HG03196 (cell line): ENCODE results near the gene RNPEPL1.
"Not testable (repeated sequence)": the region's sequence is repeated elsewhere in the genome, so short reads cannot be mapped to it uniquely, and the experiment has no call there.

Experiments
- ATAC-seq: cut with Tn5 transposase; IDR thresholded peaks from one replicate; pipeline ENCODE4 v1.9.1; 2021; ENCODE audit not compliant: unreplicated experiment

RNPEPL1 gene

DNA sequence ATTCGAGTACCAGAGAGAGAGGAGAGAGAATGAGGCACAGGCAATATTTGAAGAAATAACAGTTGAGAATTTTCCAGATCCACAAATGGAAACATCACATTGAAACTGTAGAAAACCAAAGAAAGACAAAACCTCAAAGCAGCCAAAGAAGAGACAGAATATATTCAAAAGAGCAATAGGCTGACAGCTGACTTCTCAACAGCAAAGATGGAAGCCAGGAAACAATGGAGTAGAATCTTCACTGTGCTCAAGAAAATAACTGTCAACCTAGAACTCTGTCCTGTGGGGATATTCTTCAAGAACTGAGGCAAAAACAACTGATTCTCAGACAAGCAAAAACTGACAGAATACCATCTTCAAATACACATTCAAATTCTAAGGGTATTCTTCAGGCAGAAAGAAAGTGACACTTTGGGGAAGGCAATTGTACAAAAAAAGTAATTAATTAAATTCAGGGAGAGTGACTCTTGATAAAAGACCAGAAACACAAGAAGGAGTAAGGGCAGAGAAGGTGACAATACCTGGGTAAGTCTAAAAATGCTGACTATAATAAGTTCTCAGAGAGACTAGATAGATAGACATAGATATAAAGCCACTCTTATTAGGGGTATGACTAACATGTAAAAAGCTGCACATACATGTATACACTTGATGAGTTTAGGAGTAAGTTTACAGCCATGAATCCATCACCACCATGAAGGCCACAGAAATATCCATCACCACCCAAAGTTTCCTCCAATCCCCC lies 36.1 kb upstream of the RNPEPL1 start:
- ATAC-seq, result no peak

DNA sequence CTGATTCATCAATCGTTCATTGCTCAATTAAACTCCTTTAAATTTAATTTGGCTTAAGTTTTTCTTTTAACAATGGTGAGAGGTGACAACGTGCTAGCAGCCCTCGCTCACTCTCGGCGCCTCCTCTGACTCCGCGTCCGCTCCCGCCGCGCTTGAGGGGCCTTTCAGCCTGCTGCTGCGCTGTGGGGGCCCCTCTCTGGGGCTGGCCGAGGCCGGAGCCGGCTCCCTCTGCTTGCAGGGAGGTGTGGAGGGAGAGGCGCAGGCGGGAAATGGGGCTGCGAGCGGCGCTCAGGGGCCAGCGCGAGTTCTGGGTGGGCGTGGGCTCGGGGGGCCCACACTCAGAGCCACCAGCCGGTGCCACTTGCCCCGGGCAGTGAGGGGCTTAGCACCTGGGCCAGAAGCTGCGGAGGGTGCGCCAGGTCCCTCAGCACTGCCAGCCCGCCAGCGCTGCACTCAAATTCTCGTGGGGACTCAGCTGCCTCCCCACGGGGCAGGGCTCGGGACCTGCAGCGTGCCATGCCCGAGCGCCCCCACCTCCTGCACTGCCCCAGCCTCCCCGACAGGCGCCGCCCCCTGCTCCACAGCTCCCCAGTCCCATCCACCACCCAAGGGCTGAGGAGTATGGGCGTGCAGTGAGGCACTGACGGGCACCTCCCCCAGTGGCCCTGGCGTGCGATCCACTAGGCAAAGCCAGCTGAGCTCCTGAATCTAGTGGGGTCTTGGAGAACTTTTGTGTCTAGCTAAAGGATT lies 30.1 kb upstream of the RNPEPL1 start:
- ATAC-seq, result no peak

DNA sequence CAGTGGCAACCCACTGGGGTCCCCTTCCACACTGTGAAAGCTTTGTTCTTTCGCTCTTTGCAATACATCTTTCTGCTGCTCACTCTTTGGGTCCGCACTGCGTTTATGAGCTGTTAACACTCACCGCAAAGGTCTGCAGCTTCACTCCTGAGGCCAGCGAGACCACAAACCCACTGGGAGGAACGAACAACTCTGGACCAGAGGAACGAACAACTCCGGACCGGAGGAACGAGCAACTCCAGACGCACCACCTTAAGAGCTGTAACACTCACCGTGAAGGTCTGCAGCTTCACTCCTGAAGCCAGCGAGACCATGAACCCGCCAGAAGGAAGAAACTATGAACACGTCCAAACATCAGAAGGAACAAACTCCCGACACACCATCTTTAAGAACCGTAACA lies 29.2 kb upstream of the RNPEPL1 start:
- ATAC-seq, result not testable (repeated sequence)

DNA sequence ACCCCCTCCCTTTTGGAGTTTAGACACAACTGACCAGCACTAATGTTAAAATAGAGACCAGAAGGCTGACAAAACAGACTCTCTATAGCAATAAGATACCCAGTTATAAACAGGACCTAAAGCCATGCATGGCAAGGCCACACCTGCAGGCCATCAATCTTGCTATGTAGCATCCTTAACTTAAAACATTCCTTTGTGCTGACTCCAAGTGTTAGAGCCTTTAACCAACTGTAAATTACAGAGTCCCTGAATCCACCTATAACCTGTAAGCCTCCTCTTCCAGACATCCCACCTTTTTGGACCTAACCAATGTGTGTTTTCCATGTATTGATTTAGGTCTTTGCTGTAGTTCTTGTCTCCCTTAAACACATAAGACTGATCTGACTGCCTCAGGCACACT lies 28.4 kb upstream of the RNPEPL1 start:
- ATAC-seq, result no peak

DNA sequence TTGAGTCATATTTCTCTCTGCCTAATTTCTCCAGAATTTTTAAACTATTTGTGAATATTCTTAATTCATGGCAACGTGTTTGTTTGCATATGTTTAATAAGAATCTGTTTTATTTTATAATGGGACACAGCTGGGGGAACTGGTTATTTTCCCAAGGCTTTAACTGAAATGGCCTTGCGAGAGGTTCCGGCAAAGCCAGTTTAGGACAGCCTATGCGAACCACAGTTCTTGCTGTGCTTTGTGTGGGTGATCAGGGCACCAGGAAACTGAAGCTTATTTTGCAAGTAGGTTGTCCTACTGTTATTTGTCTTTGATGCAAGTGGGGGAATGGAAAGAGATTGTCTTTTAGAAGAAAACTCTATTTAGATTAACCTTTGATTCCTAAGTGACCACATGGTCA lies 17.0 kb upstream of the RNPEPL1 start:
- no peak for ATAC-seq

DNA sequence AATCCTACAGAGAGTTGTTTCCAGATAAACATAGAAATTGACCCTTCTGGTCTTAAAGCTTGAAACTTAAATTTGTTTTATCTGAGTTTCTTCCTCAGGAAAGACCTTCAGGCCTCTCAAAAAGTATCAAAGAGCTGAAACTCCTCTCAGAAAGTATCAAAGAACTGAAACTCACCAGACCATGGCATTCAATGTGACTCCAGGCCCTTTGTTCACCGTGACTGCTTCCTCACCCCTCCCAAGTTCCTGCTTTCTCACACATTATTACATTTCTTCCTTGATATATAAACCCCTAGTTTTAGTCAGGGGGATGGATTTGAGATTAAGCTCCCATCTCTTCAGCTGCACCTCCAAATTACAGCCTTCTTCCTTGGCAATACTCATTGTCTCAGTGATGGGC lies 16.5 kb upstream of the RNPEPL1 start:
- ATAC-seq, result no peak

DNA sequence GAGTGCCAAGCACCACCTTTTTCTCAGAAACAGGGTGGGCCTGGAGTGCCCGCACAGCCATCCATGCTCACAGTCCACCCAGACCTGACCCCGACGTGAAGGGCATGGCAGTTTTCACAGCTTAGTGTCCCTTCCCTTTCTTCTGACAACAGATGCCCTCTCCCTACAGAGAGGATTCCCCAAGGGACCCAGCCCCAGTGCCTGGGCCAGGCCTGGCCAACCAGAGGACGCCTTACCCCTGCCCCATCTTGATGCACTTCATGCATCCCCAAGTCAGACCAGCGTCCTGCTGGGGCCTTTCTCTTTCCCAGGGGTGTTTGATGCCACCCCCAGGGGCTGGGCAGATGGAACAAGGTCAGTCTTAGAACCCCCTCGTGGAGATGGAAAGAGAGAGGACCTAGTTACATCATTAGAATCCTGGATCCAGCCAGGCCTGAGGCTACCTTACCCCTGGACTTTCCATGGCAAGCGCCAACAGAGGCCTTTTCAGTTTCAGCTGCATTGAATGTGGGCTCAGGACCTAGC lies 14.3 kb upstream of the RNPEPL1 start:
- ATAC-seq, result no peak

DNA sequence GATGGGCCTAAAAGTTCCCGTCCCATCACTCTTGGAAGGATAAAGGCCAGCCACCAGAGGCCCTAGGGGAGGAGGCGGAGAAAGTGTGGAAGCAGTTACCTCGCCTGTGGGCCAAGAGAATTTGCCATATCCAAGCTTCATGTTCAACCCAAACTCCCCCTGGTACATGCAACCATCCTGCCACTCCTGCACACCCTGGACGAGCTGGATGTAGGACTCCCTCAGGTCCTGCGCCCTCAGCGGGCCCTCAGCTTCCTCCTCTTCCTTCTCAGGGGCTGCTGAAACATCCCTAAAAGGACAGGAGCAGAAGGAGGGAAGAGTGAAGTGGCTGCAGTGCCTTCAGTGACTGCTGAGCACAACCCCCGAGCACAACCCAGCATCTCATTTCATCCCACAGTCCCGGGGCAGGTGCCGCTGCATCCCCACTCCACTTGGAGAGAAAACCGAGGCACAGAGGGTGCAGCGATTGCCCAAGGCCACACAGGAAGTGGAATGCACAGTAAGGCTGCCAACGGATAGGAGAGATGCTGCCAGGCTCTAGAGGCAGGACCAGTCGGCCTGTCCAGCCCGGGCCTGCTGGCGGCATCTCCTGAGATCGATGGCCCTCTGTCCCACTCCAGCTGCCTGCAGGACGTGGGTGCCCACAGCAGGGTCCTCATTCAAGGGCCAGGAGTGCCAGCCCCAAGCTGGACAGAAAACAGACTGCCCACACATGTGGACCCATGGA lies 13.4 kb upstream of the RNPEPL1 start:
- no peak for ATAC-seq

DNA sequence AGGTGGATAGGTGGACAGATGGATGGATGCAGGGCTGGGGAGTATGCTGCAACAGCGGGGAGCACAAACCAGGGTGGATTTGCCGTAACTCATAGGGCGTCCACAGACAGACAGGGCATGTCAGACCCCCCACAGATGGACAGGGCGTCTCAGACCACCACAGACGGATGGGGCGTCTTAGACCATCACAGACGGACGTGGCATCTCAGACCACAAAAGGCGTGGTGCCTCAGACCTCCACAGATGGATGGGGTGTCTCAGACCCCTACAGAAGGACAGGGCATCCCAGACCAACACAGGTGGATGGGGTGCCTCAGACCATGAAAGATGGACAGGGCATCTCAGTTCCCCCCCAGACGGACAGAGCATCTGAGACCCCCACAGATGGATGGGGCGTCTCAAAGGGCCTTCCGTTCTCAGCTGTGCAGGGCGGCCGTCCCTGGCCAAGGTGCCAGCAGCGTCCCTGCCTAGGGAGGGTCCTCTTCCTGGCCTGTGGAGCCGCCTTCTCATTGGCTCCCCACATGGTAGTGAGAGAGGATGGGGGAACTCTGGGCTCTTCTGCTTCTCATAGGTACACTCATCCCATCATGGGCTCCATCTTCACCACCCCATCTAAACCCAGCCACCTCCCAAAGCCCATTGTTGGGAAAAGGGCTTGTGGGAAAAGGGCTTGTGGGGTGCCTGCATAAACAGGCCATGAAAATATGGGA lies 12.6 kb upstream of the RNPEPL1 start:
- no peak for ATAC-seq

DNA sequence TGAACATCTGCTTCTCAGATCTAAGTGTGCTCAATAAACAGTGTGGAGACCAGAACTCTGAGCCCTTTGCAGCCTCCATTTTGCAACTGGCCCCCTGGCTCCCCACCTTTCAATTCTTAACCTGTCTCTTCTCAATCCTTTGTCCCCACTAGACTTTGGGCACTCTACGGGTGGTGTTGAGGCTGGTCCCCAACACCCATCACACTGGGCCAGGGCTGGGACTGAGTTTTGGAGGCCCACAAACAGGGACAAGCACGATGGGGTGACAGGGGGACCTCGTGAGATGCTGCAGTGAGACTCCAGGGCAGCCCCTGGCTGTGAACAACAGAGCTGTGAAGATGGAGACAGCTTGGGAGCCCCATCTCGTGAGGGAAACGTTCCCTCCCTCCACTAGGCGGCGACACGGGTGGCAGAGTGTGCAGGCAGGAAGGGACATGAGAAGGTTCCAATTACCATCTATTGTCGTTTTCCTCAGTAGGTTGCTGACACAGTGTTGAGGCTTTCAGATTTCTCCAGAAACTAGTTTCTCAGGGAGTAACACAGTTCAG lies 11.7 kb upstream of the RNPEPL1 start:
- ATAC-seq, result no peak

DNA sequence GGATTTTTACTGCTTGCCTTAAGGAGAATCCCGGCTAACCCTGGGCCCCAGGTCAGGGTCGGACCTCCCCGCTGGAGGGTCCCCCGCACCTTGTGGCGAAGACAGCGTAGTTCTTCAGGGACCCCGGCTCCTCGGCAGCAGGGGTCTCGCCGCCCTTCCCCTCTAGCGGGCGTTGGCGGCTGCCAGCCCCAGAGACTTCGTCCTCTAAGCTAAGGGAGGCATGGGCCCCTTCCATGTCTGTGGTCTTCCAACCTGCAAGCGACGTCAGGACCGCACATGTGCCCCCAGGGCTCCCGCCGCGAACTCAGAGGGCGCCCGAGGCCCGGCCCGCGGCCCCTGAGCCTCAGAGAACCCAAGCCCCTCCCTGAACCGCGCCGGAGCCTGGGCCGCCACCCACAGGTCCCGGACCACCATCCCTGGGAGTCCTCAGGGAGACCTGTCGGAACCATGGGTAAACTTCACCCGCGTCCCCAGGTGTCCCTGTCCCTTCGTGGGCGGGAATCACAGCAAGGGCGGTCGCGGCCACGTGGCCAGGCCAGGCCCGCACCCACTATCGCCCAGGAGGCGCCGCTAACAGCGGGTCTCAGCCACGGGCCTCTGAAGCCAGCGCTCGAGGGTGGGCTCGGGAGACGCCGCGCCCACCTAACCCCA lies 11.1 kb upstream of the RNPEPL1 start:
- no peak for ATAC-seq

DNA sequence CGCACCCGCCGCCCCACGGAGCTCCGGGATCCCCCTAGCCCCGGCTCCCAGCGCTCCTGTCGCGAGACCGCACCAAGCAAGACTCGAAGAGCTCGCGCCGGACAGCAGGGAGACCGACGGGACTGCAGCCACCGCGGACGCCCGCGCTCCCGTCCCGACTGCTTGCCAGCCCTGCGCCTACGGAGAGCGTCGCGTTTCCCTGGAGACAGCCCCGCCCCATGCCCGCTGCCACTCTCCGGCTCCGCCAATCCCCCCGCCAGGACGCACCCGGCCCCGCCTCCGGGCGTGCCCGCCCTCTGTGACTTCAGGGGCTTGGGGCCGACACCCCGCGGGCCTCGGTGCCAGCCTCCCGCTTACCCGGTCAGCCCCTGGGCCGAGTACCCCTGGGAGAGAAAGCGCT lies 10.5 kb upstream of the RNPEPL1 start, which contains the start of gene ANKMY1:
Gene ANKMY1, minus strand, starts transcription at position 181 of the 400 bp plus-strand sequence. CDS start 653 bp downstream, outside the sequence.
- ATAC-seq, result no peak

DNA sequence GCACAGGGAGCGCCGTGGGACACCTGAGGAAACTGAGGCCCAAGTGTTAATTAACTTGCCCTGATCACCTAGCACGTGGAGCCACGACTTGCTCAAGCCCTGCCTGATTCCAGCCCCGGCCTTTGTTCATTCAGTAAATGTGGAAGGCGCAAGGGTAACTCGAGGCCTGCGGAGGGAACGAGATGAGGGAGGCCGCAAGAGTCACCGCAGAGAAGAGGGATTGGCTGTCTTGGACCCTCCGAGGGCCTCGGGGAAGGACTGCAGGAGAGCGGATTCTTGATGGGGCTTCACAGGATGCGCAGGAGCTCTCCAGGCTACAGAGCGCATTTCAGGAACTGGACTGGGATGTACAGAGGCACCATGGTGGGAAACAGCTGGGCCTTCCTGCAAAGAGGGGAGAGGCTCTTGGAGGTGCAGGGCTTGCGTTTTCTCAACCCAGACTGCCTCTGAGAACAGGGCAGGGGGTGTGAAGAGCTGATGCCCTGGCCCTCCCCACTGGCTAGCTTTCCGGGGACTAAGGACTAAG lies 10.0 kb upstream of the RNPEPL1 start:
- no peak for ATAC-seq

DNA sequence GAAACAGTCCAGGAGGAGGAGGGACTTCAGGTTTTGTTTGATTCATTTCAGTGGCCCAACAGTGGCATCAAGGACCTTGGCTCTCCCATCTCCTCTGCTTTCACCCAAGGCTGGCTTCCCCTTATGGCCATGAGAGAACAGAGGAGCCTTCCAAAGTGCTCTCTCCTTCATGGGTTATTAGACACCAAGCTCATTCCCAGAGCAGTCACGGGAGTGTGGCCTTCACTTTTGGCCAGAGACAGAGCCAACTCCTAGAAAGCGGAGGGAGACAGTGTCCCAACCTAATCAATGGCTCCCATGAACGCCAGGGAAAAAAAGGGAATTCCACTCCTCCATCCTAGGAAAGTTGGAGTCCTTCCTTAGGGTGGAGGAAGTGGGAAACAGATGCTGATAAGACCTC lies 9.0 kb upstream of the RNPEPL1 start:
- ATAC-seq, result no peak

DNA sequence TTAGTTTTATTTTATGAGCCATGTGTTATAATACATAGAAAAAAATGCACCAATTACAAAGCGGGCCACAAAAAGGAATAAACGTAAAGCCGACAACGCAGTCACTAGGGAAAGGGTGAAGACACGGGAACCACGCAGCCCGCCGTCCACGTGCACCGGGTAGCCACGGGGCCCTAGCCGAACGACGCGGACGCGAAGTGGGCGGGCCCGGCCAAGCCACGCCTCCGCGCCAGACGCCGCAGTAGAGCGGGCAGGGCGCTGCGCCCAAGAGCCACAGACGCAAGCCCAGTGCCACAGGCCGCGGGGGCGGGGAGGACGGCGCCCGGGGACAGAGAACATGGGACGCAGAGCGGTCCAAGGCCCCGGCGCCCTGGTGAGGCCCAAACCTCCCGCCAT lies 8.2 kb upstream of the RNPEPL1 start, which contains the start of gene DUSP28:
Gene DUSP28, plus strand, starts transcription at position 274 of the 396 bp plus-strand sequence. CDS start 328 bp downstream, outside the sequence.
- ATAC-seq, result peak; percentile 53

DNA sequence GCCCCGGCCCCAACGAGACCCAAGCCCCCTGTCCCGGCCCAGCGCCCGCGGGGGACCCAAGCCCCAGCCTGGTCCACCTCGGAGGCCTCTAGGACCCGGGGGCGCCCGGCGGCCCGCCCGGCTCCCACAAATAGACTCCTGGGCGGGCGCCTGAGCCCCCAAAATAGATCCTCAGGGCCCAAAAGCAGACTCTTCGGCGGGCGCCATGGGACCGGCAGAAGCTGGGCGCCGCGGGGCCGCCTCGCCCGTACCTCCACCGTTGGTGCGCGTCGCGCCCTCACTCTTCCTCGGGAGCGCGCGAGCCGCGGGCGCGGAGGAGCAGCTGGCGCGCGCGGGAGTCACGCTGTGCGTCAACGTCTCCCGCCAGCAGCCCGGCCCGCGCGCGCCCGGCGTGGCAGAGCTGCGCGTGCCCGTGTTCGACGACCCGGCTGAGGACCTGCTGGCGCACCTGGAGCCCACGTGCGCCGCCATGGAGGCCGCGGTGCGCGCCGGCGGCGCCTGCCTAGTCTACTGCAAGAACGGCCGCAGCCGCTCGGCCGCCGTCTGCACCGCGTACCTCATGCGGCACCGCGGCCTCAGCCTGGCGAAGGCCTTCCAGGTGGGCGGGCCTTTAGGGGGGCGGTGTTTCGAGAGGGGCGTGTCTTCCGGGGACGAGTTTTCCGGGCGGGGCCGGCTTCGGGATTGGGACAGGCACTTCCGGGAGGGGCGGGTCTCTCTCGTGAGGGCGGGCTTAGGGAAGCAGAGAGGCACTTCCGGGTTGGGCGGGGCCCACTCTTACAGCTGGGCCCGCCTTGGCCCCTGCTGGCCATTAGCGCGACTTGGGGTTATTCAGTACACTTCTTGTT lies 7.6 kb upstream of the RNPEPL1 start:
- ATAC-seq, result peak; percentile 60

DNA sequence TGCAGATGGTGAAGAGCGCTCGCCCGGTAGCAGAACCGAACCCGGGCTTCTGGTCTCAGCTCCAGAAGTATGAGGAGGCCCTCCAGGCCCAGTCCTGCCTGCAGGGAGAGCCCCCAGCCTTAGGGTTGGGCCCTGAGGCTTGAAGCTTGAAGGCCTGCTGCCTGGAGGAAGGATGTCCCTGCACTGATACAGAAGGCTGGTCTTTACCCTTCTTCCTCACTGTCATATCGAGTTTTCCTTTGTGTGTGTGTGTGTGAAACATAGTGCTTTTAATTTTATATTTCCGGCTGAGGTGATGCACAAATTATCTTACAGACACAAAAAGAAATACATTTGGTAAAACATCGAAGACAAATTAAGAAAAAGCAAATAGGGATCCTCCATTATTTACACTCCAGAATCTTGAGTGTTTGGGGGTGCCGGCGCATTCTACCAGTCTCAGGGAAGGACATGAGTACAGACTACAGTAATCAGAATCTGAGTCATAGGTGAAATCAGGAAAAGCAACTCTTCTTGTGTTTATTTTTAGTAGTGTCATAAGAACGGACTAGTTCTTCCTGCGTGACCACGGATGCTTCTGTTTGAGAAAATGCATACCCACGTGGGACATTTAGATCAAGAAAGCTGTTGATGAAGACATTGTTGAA lies 6.8 kb upstream of the RNPEPL1 start:
- ATAC-seq, result no peak

DNA sequence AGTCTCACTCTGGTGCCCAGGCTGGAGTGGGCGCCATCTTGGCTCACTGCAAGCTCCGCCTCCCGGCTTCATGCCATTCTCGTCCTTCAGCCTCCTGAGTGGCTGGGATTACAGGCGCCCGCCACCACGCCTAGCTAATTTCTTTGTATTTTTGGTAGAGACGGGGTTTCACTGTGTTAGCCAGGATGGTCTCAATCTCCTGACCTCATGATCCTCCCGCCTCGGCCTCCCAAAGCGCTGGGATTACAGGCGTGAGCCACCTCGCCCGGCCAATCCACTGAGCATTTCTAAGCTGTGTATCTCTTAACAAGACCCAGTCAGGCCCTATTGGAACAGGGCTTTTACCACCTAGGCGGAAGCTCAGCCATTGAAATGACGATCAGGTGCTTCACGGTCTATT lies 5.1 kb upstream of the RNPEPL1 start:
- ATAC-seq, result not testable (repeated sequence)
